Gastrocnemius medialis (tissue), 4 donors: ENCODE measurements around the gene BNIP5. TPM values are rescaled to one million over a fixed set of nuclear protein-coding genes. Genes with fewer than 3 reads are reported as not detected.

Experiments used
- ATAC-seq, 2 donors: fragments of 150-250 bp; one replicate each; pipeline ENCODE4 v1.9.1; 2016
- DNase-seq, 2 donors: peaks; one replicate each; pipeline ENCODE4 v3.0.0-alpha.2; 2019
- H3K27ac ChIP-seq, 4 donors: fragments of 200-600 bp; sonication (generic); 1 replicate in 1 of 4; 2 replicates in 3 of 4; pipeline ENCODE4 v1.5.1; 2016 to 2018; ENCODE audit warnings: mild to moderate bottlenecking in 2 of 4, moderate library complexity in 1 of 4
- H3K27me3 ChIP-seq, 3 donors: fragments of 200-600 bp; sonication (generic) in 2 of 3; 1 replicate in 1 of 3; 2 replicates in 2 of 3; pipeline versions ENCODE4 v1.5.1 to v1.6.0; 2016 to 2019; ENCODE audit warnings: mild to moderate bottlenecking in 1 of 3, moderate library complexity in 1 of 3
- H3K36me3 ChIP-seq, 2 donors: fragments of 200-600 bp; sonication (generic) in 1 of 2; one replicate each; pipeline ENCODE4 v1.5.1; 2017 to 2018
- H3K4me1 ChIP-seq, 2 donors: fragments of 200-600 bp; sonication (generic) in 1 of 2; one replicate each; pipeline ENCODE4 v1.5.1; 2016 to 2017; ENCODE audit warnings: mild to moderate bottlenecking in 2 of 2
- H3K4me3 ChIP-seq, 4 donors: fragments of 200-600 bp; sonication (generic) in 3 of 4; 1 replicate in 1 of 4; 2 replicates in 3 of 4; pipeline ENCODE4 v1.5.1; 2016 to 2019; ENCODE audit warnings: mild to moderate bottlenecking in 2 of 4
- H3K9me3 ChIP-seq, 3 donors: fragments of 200-600 bp; sonication (generic) in 2 of 3; 1 replicate in 1 of 3; 2 replicates in 2 of 3; pipeline ENCODE4 v1.5.1; 2016 to 2019
- CTCF ChIP-seq, 5 experiments: fragments of 450-650 bp in 3 of 5; fragments of 200-600 bp in 2 of 5; sonication (generic) in 2 of 5; IDR thresholded peaks in 4 of 5; conservative IDR thresholded peaks in 1 of 5; 1 replicate in 4 of 5; 2 replicates in 1 of 5; pipeline ENCODE4 v1.5.1; 2016 to 2019; ENCODE audit warnings: antibody characterized with exemption in 5 of 5, mild to moderate bottlenecking in 3 of 5, moderate library complexity in 3 of 5
- POLR2A ChIP-seq, 2 donors: fragments of 450-650 bp; IDR thresholded peaks; one replicate each; pipeline ENCODE4 v1.6.1; 2017; ENCODE audit warnings: antibody characterized with exemption in 2 of 2, mild to moderate bottlenecking in 2 of 2, moderate library complexity in 2 of 2
- in situ Hi-C, 4 donors: fragments of 200-750 bp; cut with MboI; loops; one replicate each; pipeline versions ENCODE4 v1.15.0 to v1.8.0; 2017; ENCODE audit warnings: low sequenced_read_pairs in 4 of 4
- intact Hi-C: fragments of 100-400 bp; cut with DNase I; formaldehyde crosslinking; loops from one replicate; pipeline ENCODE4 v1.15.1; 2023; ENCODE audit warnings: low total_unique reads
- total RNA-seq, 4 donors: library from RNA; depleted of rRNA; stranded (reverse); fragments of >200 nt; gene quantifications; one replicate each; pipeline versions ENCODE4 v1.1.0 to v1.2.3, GENCODE V29; 2016

BNIP5 gene
- total RNA-seq, 4 donors from 2014 or later: not detected

GRCh38 chr6:36269834-36270705 is 66.6 kb downstream of the BNIP5 start, which contains the start of gene PNPLA1:
PNPLA1 (plus strand) TSS chr6:36270060; CDS start chr6:36270460, 400 bp downstream.
- in situ Hi-C loops: no loop called here
- Histone ChIP-seq H3K27me3 (peaks cover 16 to 26% (median 25%) of the 10 kb centered on the region in 3 donors), H3K27ac (no peak within 1 kb of the TSS), H3K4me3 (no peak within 1 kb of the TSS), H3K9me3 (no peaks in the 10 kb centered on the region), H3K36me3 (no peaks in the 10 kb centered on the region), H3K4me1 (no peaks in the 10 kb centered on the region)
- TF ChIP-seq POLR2A (IDR thresholded peaks at IDR 0.05) (no peak), CTCF (IDR thresholded peaks at IDR 0.05 in 4 of 5, conservative IDR thresholded peaks at IDR 0.05 in 1 of 5) (no peak)
- DNase-seq (no peak), ATAC-seq (no peak)
- intact Hi-C loops: no loop called here

GRCh38 chr6:36268478-36269275 is 68.0 kb downstream of the BNIP5 start:
- Histone ChIP-seq H3K4me1 (no peaks in the 10 kb centered on the region), H3K36me3 (no peaks in the 10 kb centered on the region), H3K27ac (no peak overlapping the region), H3K27me3 (peaks cover 16 to 26% (median 25%) of the 10 kb centered on the region in 3 donors), H3K4me3 (no peak overlapping the region), H3K9me3 (no peaks in the 10 kb centered on the region)
- ATAC-seq (no peak), DNase-seq (no peak)
- TF ChIP-seq POLR2A (IDR thresholded peaks at IDR 0.05) (no peak), CTCF (IDR thresholded peaks at IDR 0.05 in 4 of 5, conservative IDR thresholded peaks at IDR 0.05 in 1 of 5) (no peak)
- intact Hi-C loops: no loop called here
- in situ Hi-C loops: no loop called here

- H3K9me3 ChIP-seq: no peaks in the 10 kb centered on the region
- no peaks in the 10 kb centered on the region for H3K4me1 ChIP-seq
- in situ Hi-C loops: no loop called here
- ATAC-seq: no peak
- intact Hi-C loops: no loop called here
- H3K36me3 ChIP-seq: no peaks in the 10 kb centered on the region
- no peak overlapping the region for H3K27ac ChIP-seq
- TF ChIP-seq POLR2A (IDR thresholded peaks at IDR 0.05) (no peak), CTCF (IDR thresholded peaks at IDR 0.05 in 4 of 5, conservative IDR thresholded peaks at IDR 0.05 in 1 of 5) (no peak)
- no peak overlapping the region for H3K4me3 ChIP-seq
- peaks cover 16 to 25% (median 19%) of the 10 kb centered on the region in 3 donors for H3K27me3 ChIP-seq
- DNase-seq: no peak
These were observed 68.8 kb downstream of the BNIP5 start for GRCh38 chr6:36267731-36268477.

GRCh38 chr6:36266913-36267644 is 69.6 kb downstream of the BNIP5 start:
- TF ChIP-seq POLR2A (IDR thresholded peaks at IDR 0.05) (no peak), CTCF (IDR thresholded peaks at IDR 0.05 in 4 of 5, conservative IDR thresholded peaks at IDR 0.05 in 1 of 5) (no peak)
- H3K36me3 ChIP-seq: no peaks in the 10 kb centered on the region
- H3K4me1 ChIP-seq: no peaks in the 10 kb centered on the region
- H3K4me3 ChIP-seq: no peak overlapping the region
- no peak for DNase-seq
- peaks cover 16 to 25% (median 19%) of the 10 kb centered on the region in 3 donors for H3K27me3 ChIP-seq
- intact Hi-C loops (no loop called here), in situ Hi-C loops (no loop called here)
- H3K27ac ChIP-seq: no peak overlapping the region
- H3K9me3 ChIP-seq: no peaks in the 10 kb centered on the region
- no peak for ATAC-seq
